Ishikawa (cell line): ENCODE results near the gene THOC7.

Source experiments
- EP300 ChIP-seq: IDR thresholded peaks from 2 replicates; pipeline ENCODE4 v1.6.1; 2012; ENCODE audit warnings: borderline replicate concordance
- TAF1 ChIP-seq: IDR thresholded peaks from 2 replicates; pipeline ENCODE4 v1.6.1; 2012; ENCODE audit warnings: low read depth, mild to moderate bottlenecking
- TEAD4 ChIP-seq: IDR thresholded peaks from 2 replicates; pipeline ENCODE4 v1.6.1; 2012
- TF ChIP-seq, protein P1 (sequence below): IDR thresholded peaks from 2 replicates; pipeline ENCODE4 v1.6.1; 2012

DNA sequence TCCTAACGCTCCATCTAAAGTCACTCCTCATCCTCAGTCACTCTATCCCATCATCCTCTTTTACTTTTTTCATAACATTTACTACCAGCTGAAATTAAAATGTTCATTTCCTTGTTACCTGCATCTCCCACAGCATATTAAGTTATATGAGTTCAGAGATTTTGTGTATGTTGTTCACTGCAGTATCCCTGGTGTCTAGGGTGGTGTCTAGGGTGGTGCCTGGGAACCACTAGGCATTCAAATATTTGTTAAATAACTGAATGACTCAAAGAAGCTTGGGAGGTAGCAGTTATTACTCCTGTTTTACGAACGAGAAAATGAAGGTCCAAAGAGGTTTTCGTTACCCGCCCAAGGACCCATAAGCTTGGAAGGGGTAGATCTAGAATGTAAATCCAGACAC lies 46.4 kb downstream of the THOC7 start:
- no peak for TF ChIP-seq EP300
- TF ChIP-seq TEAD4, result no peak
- TF ChIP-seq, protein P1, sequence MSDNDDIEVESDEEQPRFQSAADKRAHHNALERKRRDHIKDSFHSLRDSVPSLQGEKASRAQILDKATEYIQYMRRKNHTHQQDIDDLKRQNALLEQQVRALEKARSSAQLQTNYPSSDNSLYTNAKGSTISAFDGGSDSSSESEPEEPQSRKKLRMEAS, result no peak
- TF ChIP-seq TAF1, result no peak
